H9 (cell line): ENCODE data around the gene IGFBP1. TPM values are rescaled to one million over a fixed set of nuclear protein-coding genes. Genes with fewer than 3 reads are reported as not detected.

Experiments used
- DNase-seq: peaks from one replicate; pipeline ENCODE4 v3.0.0-alpha.2; 2017
- H2AFZ ChIP-seq: one replicate; pipeline ENCODE4 v1.6.1; 2013; ENCODE audit warnings: mild to moderate bottlenecking, low read length, control low read depth, moderate library complexity
- H2AK5ac ChIP-seq: 2 replicates; pipeline ENCODE4 v1.6.1; 2013; ENCODE audit warnings: low read length, control low read depth, mixed read lengths; ENCODE audit not compliant: insufficient read length
- H2BK120ac ChIP-seq: one replicate; pipeline ENCODE4 v1.6.1; 2013; ENCODE audit warnings: low read depth, mild to moderate bottlenecking, low read length, control low read depth, inconsistent platforms; ENCODE audit not compliant: poor library complexity, severe bottlenecking
- H2BK12ac ChIP-seq: 2 replicates; pipeline ENCODE4 v1.6.1; 2013; ENCODE audit warnings: low read length, control low read depth, mixed read lengths, low read depth; ENCODE audit not compliant: insufficient read length
- H2BK15ac ChIP-seq: 2 replicates; pipeline ENCODE4 v1.6.1; 2013; ENCODE audit warnings: low read depth, low read length, control low read depth
- H2BK20ac ChIP-seq: one replicate; pipeline ENCODE4 v1.6.1; 2013; ENCODE audit warnings: low read depth, mild to moderate bottlenecking, low read length, control low read depth, inconsistent platforms; ENCODE audit not compliant: poor library complexity, severe bottlenecking
- H2BK5ac ChIP-seq: 2 replicates; pipeline ENCODE4 v1.6.1; 2013; ENCODE audit warnings: low read length, control low read depth, mixed read lengths; ENCODE audit not compliant: insufficient read length
- H3K14ac ChIP-seq: 2 replicates; pipeline ENCODE4 v1.6.1; 2013; ENCODE audit warnings: low read length, control low read depth; ENCODE audit not compliant: insufficient read depth
- H3K18ac ChIP-seq: 2 replicates; pipeline ENCODE4 v1.6.1; 2013; ENCODE audit warnings: low read depth, mild to moderate bottlenecking, mixed read lengths, low read length, control low read depth; ENCODE audit not compliant: insufficient read length
- H3K23ac ChIP-seq: 2 replicates; pipeline ENCODE4 v1.6.1; 2013; ENCODE audit warnings: low read length, control low read depth, mixed read lengths, low read depth; ENCODE audit not compliant: insufficient read length
- H3K23me2 ChIP-seq: 2 replicates; pipeline ENCODE4 v1.6.1; 2013; ENCODE audit warnings: low read depth, mild to moderate bottlenecking, mixed read lengths, low read length, control low read depth; ENCODE audit not compliant: insufficient read length, poor library complexity, severe bottlenecking
- H3K27ac ChIP-seq: 2 replicates; pipeline ENCODE4 v1.5.1; 2013; ENCODE audit warnings: low read length, control low read depth, mixed read lengths, low read depth; ENCODE audit not compliant: insufficient read length
- H3K27me3 ChIP-seq: 2 replicates; pipeline ENCODE4 v1.6.1; 2013; ENCODE audit warnings: low read length, control low read depth, inconsistent platforms; ENCODE audit not compliant: insufficient read depth
- H3K4ac ChIP-seq: 2 replicates; pipeline ENCODE4 v1.6.1; 2013; ENCODE audit warnings: low read depth, mild to moderate bottlenecking, control low read depth, inconsistent platforms, low read length, moderate library complexity
- H3K4me1 ChIP-seq: 2 replicates; pipeline ENCODE4 v1.6.1; 2013; ENCODE audit warnings: low read length, control low read depth, inconsistent platforms; ENCODE audit not compliant: insufficient read depth
- H3K4me2 ChIP-seq: 2 replicates; pipeline ENCODE4 v1.6.1; 2013; ENCODE audit warnings: low read length, control low read depth, mixed read lengths; ENCODE audit not compliant: insufficient read length, insufficient read depth
- H3K56ac ChIP-seq: 2 replicates; pipeline ENCODE4 v1.6.1; 2013; ENCODE audit warnings: low read depth, mild to moderate bottlenecking, mixed read lengths, low read length, control low read depth; ENCODE audit not compliant: insufficient read length
- H3K79me1 ChIP-seq: 2 replicates; pipeline ENCODE4 v1.6.1; 2013; ENCODE audit warnings: low read depth, mild to moderate bottlenecking, moderate library complexity, low read length, control low read depth, inconsistent platforms; ENCODE audit not compliant: insufficient read depth, poor library complexity, severe bottlenecking
- H3K79me2 ChIP-seq: 2 replicates; pipeline ENCODE4 v1.6.1; 2013; ENCODE audit warnings: low read length, control low read depth, inconsistent platforms; ENCODE audit not compliant: insufficient read depth
- H3K9ac ChIP-seq: 2 replicates; pipeline ENCODE4 v1.6.1; 2013; ENCODE audit warnings: low read length, control low read depth, mixed read lengths; ENCODE audit not compliant: insufficient read length; ENCODE audit errors: extremely low read depth
- H3K9me3 ChIP-seq: one replicate; pipeline ENCODE4 v1.6.1; 2013; ENCODE audit warnings: low read depth, low read length, inconsistent platforms; ENCODE audit not compliant: control insufficient read depth
- H3T11ph ChIP-seq: one replicate; pipeline ENCODE4 v1.6.1; 2013; ENCODE audit warnings: mild to moderate bottlenecking, low read length, control low read depth, inconsistent platforms
- H4K20me1 ChIP-seq: one replicate; pipeline ENCODE4 v1.6.1; 2013; ENCODE audit not compliant: control insufficient read depth, insufficient read length, insufficient read depth
- H4K5ac ChIP-seq: 2 replicates; pipeline ENCODE4 v1.6.1; 2013; ENCODE audit warnings: low read depth, mild to moderate bottlenecking, mixed read lengths, low read length, control low read depth; ENCODE audit not compliant: insufficient read length
- H4K8ac ChIP-seq: replicated peaks from 2 replicates; pipeline ENCODE4 v1.6.1; 2013; ENCODE audit warnings: low read length, control low read depth, mixed read lengths, low read depth; ENCODE audit not compliant: insufficient read length
- H4K91ac ChIP-seq: 2 replicates; pipeline ENCODE4 v1.6.1; 2013; ENCODE audit warnings: low read depth, mild to moderate bottlenecking, moderate library complexity, mixed read lengths, low read length, control low read depth; ENCODE audit not compliant: insufficient read length
- H3K27ac Mint-ChIP-seq, 3 experiments: 2 replicates in 2 of 3; 3 replicates in 1 of 3; pipeline ENCODE4 v1.8.0; 2020 to 2021; ENCODE audit warnings: mixed read lengths in 3 of 3, mild to moderate bottlenecking in 1 of 3, moderate library complexity in 1 of 3
- H3K27me3 Mint-ChIP-seq: 2 replicates; pipeline ENCODE4 v1.8.0; 2021; ENCODE audit warnings: low read depth, mild to moderate bottlenecking, moderate library complexity, mixed read lengths
- H3K36me3 Mint-ChIP-seq, 3 experiments: 2 replicates in 2 of 3; 3 replicates in 1 of 3; pipeline ENCODE4 v1.8.0; 2020 to 2021; ENCODE audit warnings: low read depth in 3 of 3, mixed read lengths in 3 of 3; ENCODE audit not compliant: insufficient read depth in 1 of 3
- H3K4me1 Mint-ChIP-seq, 2 experiments: 2 replicates each; pipeline ENCODE4 v1.8.0; 2020; ENCODE audit warnings: mixed read lengths in 2 of 2
- H3K4me3 Mint-ChIP-seq, 2 experiments: 2 replicates in 1 of 2; 3 replicates in 1 of 2; pipeline ENCODE4 v1.8.0; 2020 to 2021; ENCODE audit warnings: mild to moderate bottlenecking in 2 of 2, mixed read lengths in 2 of 2, moderate library complexity in 1 of 2
- H3K9me3 Mint-ChIP-seq, 2 experiments: 2 replicates in 1 of 2; 3 replicates in 1 of 2; pipeline ENCODE4 v1.8.0; 2020; ENCODE audit warnings: mild to moderate bottlenecking in 2 of 2, mixed read lengths in 2 of 2, moderate library complexity in 1 of 2
- WGBS: extraction: QIAGEN DNeasy Blood & Tissue Kit; methylation state at CpG from one replicate; pipeline ENCODE4 v1.1.7; 2013; ENCODE audit warnings: missing lambda C conversion rate, low lambda C conversion rate, mixed read lengths; ENCODE audit not compliant: insufficient read length; ENCODE audit errors: extremely low coverage; 5-methylcytosine and 5-hydroxymethylcytosine counted together
- total RNA-seq: library from RNA; stranded (reverse); gene quantifications from 2 replicates; pipeline ENCODE4 v1.2.1, GENCODE V29; 2021
- TF ChIP-seq, protein P1 (sequence below): fragments of 200-600 bp; sonication (generic); conservative IDR thresholded peaks from 3 replicates; pipeline ENCODE4 v1.8.0; 2021; ENCODE audit warnings: antibody characterized with exemption, mild to moderate bottlenecking

Gene IGFBP1
- total RNA-seq, 1 experiment from 2014 or later = not detected

DNA sequence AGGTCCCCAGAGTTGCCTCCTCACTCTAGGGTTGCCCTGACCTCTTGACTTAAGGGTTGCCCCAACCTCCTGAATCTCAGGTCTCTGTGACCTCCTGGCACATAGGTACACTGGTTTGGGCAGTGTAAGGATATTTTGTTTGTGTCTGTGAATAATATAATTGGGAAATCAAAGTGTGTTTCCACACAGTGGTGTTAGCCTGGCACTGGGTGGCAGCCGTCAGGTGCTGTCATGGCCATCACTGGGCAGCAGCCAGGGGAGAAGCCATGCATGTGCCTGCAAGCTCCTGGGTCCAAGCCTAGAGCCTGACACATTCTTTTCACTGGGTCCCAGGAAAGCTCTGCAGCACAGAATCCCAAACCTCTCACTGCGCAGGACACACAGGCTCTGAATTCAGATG is 11.8 kb upstream of the IGFBP1 start:
- no peak overlapping the region for H3K56ac ChIP-seq
- no peak overlapping the region for H2BK15ac ChIP-seq
- H3K4me3 Mint-ChIP-seq = no peak overlapping the region
- peaks cover 15% of the 10 kb centered on the region for H3K9me3 ChIP-seq
- H4K5ac ChIP-seq = no peak overlapping the region
- no peak overlapping the region for H3K14ac ChIP-seq
- H3K79me2 ChIP-seq = no peaks in the 10 kb centered on the region
- no peaks in the 10 kb centered on the region for H4K20me1 ChIP-seq
- no peak overlapping the region for H3K9ac ChIP-seq
- no peak overlapping the region for H2BK120ac ChIP-seq
- no peak overlapping the region for H3K27ac Mint-ChIP-seq
- no peak overlapping the region for H3K27ac ChIP-seq
- no peak overlapping the region for H3K4ac ChIP-seq
- TF ChIP-seq, protein P1, sequence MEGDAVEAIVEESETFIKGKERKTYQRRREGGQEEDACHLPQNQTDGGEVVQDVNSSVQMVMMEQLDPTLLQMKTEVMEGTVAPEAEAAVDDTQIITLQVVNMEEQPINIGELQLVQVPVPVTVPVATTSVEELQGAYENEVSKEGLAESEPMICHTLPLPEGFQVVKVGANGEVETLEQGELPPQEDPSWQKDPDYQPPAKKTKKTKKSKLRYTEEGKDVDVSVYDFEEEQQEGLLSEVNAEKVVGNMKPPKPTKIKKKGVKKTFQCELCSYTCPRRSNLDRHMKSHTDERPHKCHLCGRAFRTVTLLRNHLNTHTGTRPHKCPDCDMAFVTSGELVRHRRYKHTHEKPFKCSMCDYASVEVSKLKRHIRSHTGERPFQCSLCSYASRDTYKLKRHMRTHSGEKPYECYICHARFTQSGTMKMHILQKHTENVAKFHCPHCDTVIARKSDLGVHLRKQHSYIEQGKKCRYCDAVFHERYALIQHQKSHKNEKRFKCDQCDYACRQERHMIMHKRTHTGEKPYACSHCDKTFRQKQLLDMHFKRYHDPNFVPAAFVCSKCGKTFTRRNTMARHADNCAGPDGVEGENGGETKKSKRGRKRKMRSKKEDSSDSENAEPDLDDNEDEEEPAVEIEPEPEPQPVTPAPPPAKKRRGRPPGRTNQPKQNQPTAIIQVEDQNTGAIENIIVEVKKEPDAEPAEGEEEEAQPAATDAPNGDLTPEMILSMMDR = no peak
- H3K27me3 ChIP-seq = no peaks in the 10 kb centered on the region
- peaks cover 4% of the 10 kb centered on the region for H3K27me3 Mint-ChIP-seq
- H2AK5ac ChIP-seq = no peak overlapping the region
- no CpG with 5 or more reads among the region's 2 CpGs for WGBS
- H3K36me3 Mint-ChIP-seq = peaks cover 10 to 26% (median 15%) of the 10 kb centered on the region in 3 experiments; a peak in 6 of 7 replicates
- no peak overlapping the region for H2BK12ac ChIP-seq
- H3K4me2 ChIP-seq = no peak overlapping the region
- no peak overlapping the region for H3K18ac ChIP-seq
- no peak overlapping the region for H3K23ac ChIP-seq
- no peak overlapping the region for H3T11ph ChIP-seq
- no peak overlapping the region for H2BK5ac ChIP-seq
- no peak overlapping the region for H4K8ac ChIP-seq
- H2BK20ac ChIP-seq = no peak overlapping the region
- H3K9me3 Mint-ChIP-seq = peaks cover 28 to 35% of the 10 kb centered on the region in 2 experiments
- no peak for DNase-seq
- no peaks in the 10 kb centered on the region for H3K4me1 ChIP-seq
- H3K79me1 ChIP-seq = no peaks in the 10 kb centered on the region
- H2AFZ ChIP-seq = no peak overlapping the region
- H3K4me1 Mint-ChIP-seq = no peaks in the 10 kb centered on the region
- H3K23me2 ChIP-seq = no peaks in the 10 kb centered on the region
- no peak overlapping the region for H4K91ac ChIP-seq
